ENCODE measurements around the gene MYO5B.

- TF ChIP-seq JUND (IDR thresholded peaks at IDR 0.05) (no peak), CTCF (IDR thresholded peaks at IDR 0.05; ENCODE audit: low read depth, low read length, missing input control) (no peak), MAX (IDR thresholded peaks at IDR 0.05) (no peak), GABPA (IDR thresholded peaks at IDR 0.05 in 1 of 2, conservative IDR thresholded peaks at IDR 0.05 in 1 of 2) (no peak), FOXA1 (IDR thresholded peaks at IDR 0.05) (no peak), TAF1 (conservative IDR thresholded peaks at IDR 0.05) (no peak), SP1 (IDR thresholded peaks at IDR 0.05) (no peak)
Observed at GRCh38 chr18:49880661-49881060, 314.3 kb downstream of the MYO5B start.

Data from liver (tissue), 3 donors.